GM21515 (cell line): ENCODE measurements around the gene RTN4RL2.

Experiments used
- ATAC-seq: cut with Tn5 transposase; IDR thresholded peaks from one replicate; pipeline ENCODE4 v1.9.1; 2021; ENCODE audit not compliant: unreplicated experiment

Gene RTN4RL2

GRCh38 chr11:57460022-57460757, at the start of gene RTN4RL2:
Gene RTN4RL2 (plus strand): TSS chr11:57460528. CDS start chr11:57460866, 338 bp downstream.
- ATAC-seq, result no peak

GRCh38 chr11:57413681-57414080, 46.6 kb upstream of the RTN4RL2 start:
- ATAC-seq, result no peak

- no peak for ATAC-seq
Observed at GRCh38 chr11:57414612-57415212, 45.6 kb upstream of the RTN4RL2 start.

- no peak for ATAC-seq
Observed at GRCh38 chr11:57416436-57416835, 43.9 kb upstream of the RTN4RL2 start.

GRCh38 chr11:57417056-57417455, 43.3 kb upstream of the RTN4RL2 start:
- no peak for ATAC-seq

GRCh38 chr11:57418131-57418530, 42.2 kb upstream of the RTN4RL2 start:
- ATAC-seq, result no peak

- no peak for ATAC-seq
Observed at GRCh38 chr11:57419146-57419545, 41.2 kb upstream of the RTN4RL2 start.

- ATAC-seq, result no peak
Observed at GRCh38 chr11:57421066-57421465, 39.3 kb upstream of the RTN4RL2 start.

GRCh38 chr11:57421805-57422204, 38.5 kb upstream of the RTN4RL2 start:
- no peak for ATAC-seq

- ATAC-seq, result no peak
Observed at GRCh38 chr11:57422669-57423068, 37.7 kb upstream of the RTN4RL2 start.

GRCh38 chr11:57424137-57424791, 36.1 kb upstream of the RTN4RL2 start:
- no peak for ATAC-seq

GRCh38 chr11:57424792-57425564, 35.4 kb upstream of the RTN4RL2 start:
- ATAC-seq, result peak; percentile 83

- no peak for ATAC-seq
Observed at GRCh38 chr11:57425565-57426438, 34.5 kb upstream of the RTN4RL2 start.

- no peak for ATAC-seq
Observed at GRCh38 chr11:57426439-57426928, 33.8 kb upstream of the RTN4RL2 start.

GRCh38 chr11:57426929-57427726, 33.2 kb upstream of the RTN4RL2 start, which contains the start of gene SLC43A3:
Gene SLC43A3 (minus strand): TSS chr11:57427121. CDS start chr11:57426172, 949 bp downstream.
- ATAC-seq, result peak; percentile 63

- no peak for ATAC-seq
Observed at GRCh38 chr11:57427727-57428082, 32.6 kb upstream of the RTN4RL2 start.

- no peak for ATAC-seq
Observed at GRCh38 chr11:57428643-57429042, 31.7 kb upstream of the RTN4RL2 start.

GRCh38 chr11:57429946-57430345, 30.4 kb upstream of the RTN4RL2 start:
- ATAC-seq, result no peak

- no peak for ATAC-seq
Observed at GRCh38 chr11:57430952-57431351, 29.4 kb upstream of the RTN4RL2 start.
